SK-N-SH treated with all-trans-retinoic acid at 6 μM for 48 hours (cell line): Measurements from ENCODE around the gene COL21A1.

Experiments used
- ARNTL ChIP-seq: fragments of 450-650 bp; formaldehyde crosslinking; IDR thresholded peaks from 2 replicates; pipeline ENCODE4 v1.5.0; 2020; ENCODE audit warnings: low read depth, mild to moderate bottlenecking, moderate library complexity, borderline replicate concordance
- BACH2 ChIP-seq: fragments of 250-450 bp; sonication (Bioruptor Pico); IDR thresholded peaks from 2 replicates; pipeline ENCODE4 v1.9.0; 2021; ENCODE audit warnings: mild to moderate bottlenecking, borderline replicate concordance
- GLIS3 ChIP-seq: fragments of 250-450 bp; sonication (Bioruptor Pico); IDR thresholded peaks from 2 replicates; pipeline ENCODE4 v1.5.0; 2020; ENCODE audit warnings: mild to moderate bottlenecking, moderate library complexity
- ISL1 ChIP-seq: fragments of 250-450 bp; sonication (Bioruptor Pico); IDR thresholded peaks from 2 replicates; pipeline ENCODE4 v2.1.2; 2022; ENCODE audit warnings: mild to moderate bottlenecking, moderate library complexity
- PPARA ChIP-seq: fragments of 250-450 bp; sonication (Bioruptor Pico); IDR thresholded peaks from 2 replicates; pipeline ENCODE4 v1.5.0; 2020; ENCODE audit warnings: mild to moderate bottlenecking, borderline replicate concordance
- RARB ChIP-seq: fragments of 250-450 bp; sonication (Bioruptor Pico); IDR thresholded peaks from 2 replicates; pipeline ENCODE4 v1.8.0; 2021; ENCODE audit warnings: mild to moderate bottlenecking, moderate library complexity
- TOX ChIP-seq: fragments of 250-450 bp; sonication (Bioruptor Pico); IDR thresholded peaks from 2 replicates; pipeline ENCODE4 v1.8.0; 2021; ENCODE audit warnings: mild to moderate bottlenecking, moderate library complexity, borderline replicate concordance
- TSHZ2 ChIP-seq: fragments of 250-450 bp; sonication (Bioruptor Pico); IDR thresholded peaks from 2 replicates; pipeline ENCODE4 v1.5.0; 2020; ENCODE audit warnings: mild to moderate bottlenecking, moderate library complexity
- ZFP3 ChIP-seq: fragments of 250-450 bp; sonication (Bioruptor Pico); IDR thresholded peaks from 2 replicates; pipeline ENCODE4 v1.5.0; 2020; ENCODE audit warnings: mild to moderate bottlenecking, moderate library complexity
- ZFP30 ChIP-seq: fragments of 450-650 bp; formaldehyde crosslinking; IDR thresholded peaks from 2 replicates; pipeline ENCODE4 v1.5.0; 2022; ENCODE audit warnings: mild to moderate bottlenecking, moderate library complexity
- ZNF565 ChIP-seq: fragments of 450-650 bp; formaldehyde crosslinking; conservative IDR thresholded peaks from 2 replicates; pipeline ENCODE4 v1.5.0; 2020; ENCODE audit warnings: low read depth, mild to moderate bottlenecking, moderate library complexity
- ZNF70 ChIP-seq: fragments of 450-650 bp; formaldehyde crosslinking; IDR thresholded peaks from 2 replicates; pipeline ENCODE4 v1.5.0; 2020; ENCODE audit warnings: mild to moderate bottlenecking, moderate library complexity
- ZNF8 ChIP-seq: fragments of 450-650 bp; formaldehyde crosslinking; IDR thresholded peaks from 2 replicates; pipeline ENCODE4 v1.5.0; 2020; ENCODE audit warnings: mild to moderate bottlenecking, moderate library complexity
- TF ChIP-seq, protein P1 (sequence below): fragments of 250-450 bp; sonication (Bioruptor Pico); IDR thresholded peaks from 2 replicates; pipeline ENCODE4 v1.8.0; 2020; ENCODE audit warnings: mild to moderate bottlenecking, moderate library complexity, borderline replicate concordance

DNA sequence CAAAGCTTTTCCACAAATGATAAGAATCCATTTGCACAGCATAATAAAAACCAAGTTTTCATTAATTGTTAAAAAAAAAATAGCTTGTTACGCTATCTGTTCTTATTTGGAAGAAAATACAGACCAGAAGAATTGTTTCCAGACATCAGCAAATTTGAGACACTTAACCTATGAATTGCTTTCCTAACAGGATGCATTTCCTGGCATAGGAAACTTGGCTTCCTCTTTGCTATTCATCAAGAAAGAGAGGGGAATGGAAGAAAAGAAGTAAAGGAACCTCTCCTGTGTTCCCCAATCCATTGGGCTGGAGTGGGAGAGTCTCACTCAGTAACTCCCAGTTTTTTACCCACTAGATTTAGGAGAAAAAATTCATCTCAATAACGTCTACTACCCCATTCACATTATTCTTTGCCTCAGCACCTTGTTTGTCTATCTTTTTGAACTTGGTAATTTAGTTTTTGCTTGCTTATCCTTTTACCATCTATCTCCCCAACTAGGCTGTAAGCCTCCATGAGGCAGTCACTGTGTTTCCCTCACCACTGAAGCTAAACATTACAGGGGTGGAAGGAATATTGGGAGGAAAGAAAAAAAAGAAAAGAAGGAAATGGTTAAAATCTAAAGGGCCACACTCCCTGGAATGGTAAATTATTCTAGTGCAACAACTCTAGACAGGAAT, 150.3 kb downstream of the COL21A1 start:
- TF ChIP-seq PPARA (CRISPR knock-in tag): no peak
- TF ChIP-seq GLIS3: no peak
- TF ChIP-seq ZFP30 (CRISPR knock-in tag): no peak
- no peak for TF ChIP-seq TOX
- TF ChIP-seq TSHZ2 (CRISPR knock-in tag): no peak
- no peak for TF ChIP-seq ZNF565 (CRISPR knock-in tag)
- TF ChIP-seq RARB (CRISPR knock-in tag): no peak
- TF ChIP-seq ZNF8 (CRISPR knock-in tag): no peak
- TF ChIP-seq BACH2 (CRISPR knock-in tag): no peak
- TF ChIP-seq, protein P1, sequence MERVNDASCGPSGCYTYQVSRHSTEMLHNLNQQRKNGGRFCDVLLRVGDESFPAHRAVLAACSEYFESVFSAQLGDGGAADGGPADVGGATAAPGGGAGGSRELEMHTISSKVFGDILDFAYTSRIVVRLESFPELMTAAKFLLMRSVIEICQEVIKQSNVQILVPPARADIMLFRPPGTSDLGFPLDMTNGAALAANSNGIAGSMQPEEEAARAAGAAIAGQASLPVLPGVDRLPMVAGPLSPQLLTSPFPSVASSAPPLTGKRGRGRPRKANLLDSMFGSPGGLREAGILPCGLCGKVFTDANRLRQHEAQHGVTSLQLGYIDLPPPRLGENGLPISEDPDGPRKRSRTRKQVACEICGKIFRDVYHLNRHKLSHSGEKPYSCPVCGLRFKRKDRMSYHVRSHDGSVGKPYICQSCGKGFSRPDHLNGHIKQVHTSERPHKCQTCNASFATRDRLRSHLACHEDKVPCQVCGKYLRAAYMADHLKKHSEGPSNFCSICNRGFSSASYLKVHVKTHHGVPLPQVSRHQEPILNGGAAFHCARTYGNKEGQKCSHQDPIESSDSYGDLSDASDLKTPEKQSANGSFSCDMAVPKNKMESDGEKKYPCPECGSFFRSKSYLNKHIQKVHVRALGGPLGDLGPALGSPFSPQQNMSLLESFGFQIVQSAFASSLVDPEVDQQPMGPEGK (CRISPR knock-in tag): no peak
- no peak for TF ChIP-seq ISL1 (CRISPR knock-in tag)
- no peak for TF ChIP-seq ZNF70 (CRISPR knock-in tag)
- TF ChIP-seq ARNTL (CRISPR knock-in tag): no peak
- no peak for TF ChIP-seq ZFP3 (CRISPR knock-in tag)
